Panc1 (cell line): ENCODE results near the gene NCOA6. TPM values are rescaled to one million over a fixed set of nuclear protein-coding genes. Genes with fewer than 3 reads are reported as not detected.

Experiments used
- ATAC-seq: fragments of 200-7000 bp; cut with Tn5 transposase; 2 replicates; pipeline ENCODE4 v1.9.1; 2020; ENCODE audit warnings: mild to moderate bottlenecking, moderate library complexity
- BruUV-seq: library from RNA; stranded (reverse); fragments of 400-500 nt; replicated peaks from 2 replicates; lab custom pipeline; 2021; lab: Mats Ljungman, UMichigan
- CTCF ChIA-PET: fragments of 300-600 bp; sonication (Branson Sonifier 250); formaldehyde crosslinking; loops from one replicate; lab custom pipeline; 2022; ENCODE audit warnings: antibody characterized with exemption; lab: Charles Lee
- POLR2A ChIA-PET: fragments of 300-600 bp; sonication (Branson Sonifier 250); formaldehyde crosslinking; loops from one replicate; lab custom pipeline; 2022; ENCODE audit warnings: antibody characterized with exemption; lab: Charles Lee
- DNase-seq: peaks from one replicate; pipeline ENCODE4 v3.0.0-alpha.2; 2010; ENCODE audit warnings: low read depth, low spot score
- H3K27ac ChIP-seq: 2 replicates; pipeline ENCODE4 v1.5.1; 2011; ENCODE audit warnings: mild to moderate bottlenecking, low read length, inconsistent platforms
- H3K27me3 ChIP-seq: fragments of 200-500 bp; sonication (Bioruptor generic); 2 replicates; pipeline ENCODE4 v1.6.0; 2014; ENCODE audit warnings: low read length, inconsistent platforms; ENCODE audit not compliant: control insufficient read depth, insufficient read depth
- H3K36me3 ChIP-seq: fragments of 200-500 bp; sonication (Bioruptor generic); 2 replicates; pipeline ENCODE4 v1.5.1; 2014; ENCODE audit warnings: inconsistent platforms, mild to moderate bottlenecking, low read length, moderate library complexity; ENCODE audit not compliant: control insufficient read depth, insufficient read depth
- H3K4me1 ChIP-seq: 2 replicates; pipeline ENCODE4 v1.5.1; 2011; ENCODE audit warnings: inconsistent platforms, mild to moderate bottlenecking, low read length, moderate library complexity; ENCODE audit not compliant: control insufficient read depth, insufficient read depth
- H3K4me3 ChIP-seq, 2 experiments: 2 replicates each; pipeline ENCODE4 v1.5.1; 2011 to 2012; ENCODE audit warnings: low read depth in 2 of 2, low read length in 2 of 2, mild to moderate bottlenecking in 2 of 2, inconsistent platforms in 1 of 2, moderate library complexity in 1 of 2
- H3K9me3 ChIP-seq: fragments of 200-500 bp; sonication (Bioruptor generic); 2 replicates; pipeline ENCODE4 v1.5.1; 2014; ENCODE audit warnings: low read depth, mild to moderate bottlenecking, inconsistent platforms, low read length, moderate library complexity; ENCODE audit not compliant: control insufficient read depth, insufficient read depth
- POLR2AphosphoS5 ChIP-seq: IDR thresholded peaks from 2 replicates; pipeline ENCODE4 v1.6.1; 2012; ENCODE audit warnings: mild to moderate bottlenecking, low read depth, low read length, moderate library complexity
- SIN3A ChIP-seq: IDR thresholded peaks from 2 replicates; pipeline ENCODE4 v1.6.1; 2012; ENCODE audit warnings: low read depth, mild to moderate bottlenecking, low read length, moderate library complexity, borderline replicate concordance; ENCODE audit not compliant: insufficient read depth
- TCF7L2 ChIP-seq: IDR thresholded peaks from 2 replicates; pipeline ENCODE4 v1.6.1; 2011; ENCODE audit warnings: mild to moderate bottlenecking, low read depth, low read length, inconsistent platforms
- in situ Hi-C: cut with HindIII; loops from 2 replicates; pipeline ENCODE4 v1.10.0; 2016; ENCODE audit warnings: low sequenced_read_pairs, low pct_unique_long_range_greater_than_20kb
- intact Hi-C: fragments of 100-400 bp; cut with micrococcal nuclease; formaldehyde crosslinking; loops from one replicate; pipeline ENCODE4 v1.10.0; 2022; ENCODE audit not compliant: unreplicated experiment
- total RNA-seq: library from RNA; stranded (reverse); gene quantifications from one replicate; pipeline ENCODE4 v1.2.1, GENCODE V29; 2021; ENCODE audit not compliant: unreplicated experiment
- TF ChIP-seq, protein P1 (sequence below): fragments of 450-650 bp; IDR thresholded peaks from 2 replicates; pipeline ENCODE4 v1.5.1; 2017; ENCODE audit warnings: mild to moderate bottlenecking
- TF ChIP-seq, protein P2 (sequence below), 2 experiments: IDR thresholded peaks; 2 replicates each; pipeline ENCODE4 v1.6.1; 2011 to 2012; ENCODE audit warnings: low read depth in 2 of 2, control low read depth in 1 of 2, low read length in 1 of 2, mild to moderate bottlenecking in 1 of 2, moderate library complexity in 1 of 2; ENCODE audit not compliant: insufficient read depth in 1 of 2

Gene NCOA6
- total RNA-seq, 1 experiment from 2014 or later, result 28.9 TPM

DNA sequence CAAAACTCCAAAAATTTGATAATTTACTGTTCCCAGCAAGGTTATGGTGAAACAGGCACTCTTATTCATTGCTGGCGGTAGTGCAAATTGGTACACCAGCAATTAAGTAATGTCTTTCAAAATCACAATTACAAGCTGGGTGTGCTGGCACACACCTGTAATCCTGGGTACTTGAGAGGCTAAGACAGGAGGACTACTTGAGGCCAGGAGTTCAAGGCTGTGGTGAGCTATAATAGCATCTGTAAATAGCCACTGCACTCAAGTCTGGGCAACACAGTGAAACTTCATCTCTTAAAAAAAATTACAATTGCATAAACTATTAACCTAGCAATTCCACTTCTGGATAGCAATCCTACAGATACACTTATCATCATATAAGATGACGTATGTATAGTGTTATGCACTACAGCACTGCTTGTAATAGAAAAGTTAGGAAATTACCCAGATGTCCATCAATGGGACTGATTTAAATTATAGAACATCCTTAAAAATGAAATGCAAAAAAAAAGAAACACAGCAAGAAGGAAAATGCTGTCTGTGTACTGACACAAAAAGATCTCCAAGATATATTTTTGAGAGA lies 31.4 kb downstream of the NCOA6 start:
- in situ Hi-C loops, result no loop called here
- no TSS peak for BruUV-seq
- Histone ChIP-seq H3K36me3 (no peaks in the 10 kb centered on the region), H3K4me1 (no peaks in the 10 kb centered on the region), H3K27ac (no peak overlapping the region), H3K9me3 (no peaks in the 10 kb centered on the region), H3K4me3 (no peak overlapping the region), H3K27me3 (no peaks in the 10 kb centered on the region)
- no peak for TF ChIP-seq TCF7L2
- TF ChIP-seq, protein P1, sequence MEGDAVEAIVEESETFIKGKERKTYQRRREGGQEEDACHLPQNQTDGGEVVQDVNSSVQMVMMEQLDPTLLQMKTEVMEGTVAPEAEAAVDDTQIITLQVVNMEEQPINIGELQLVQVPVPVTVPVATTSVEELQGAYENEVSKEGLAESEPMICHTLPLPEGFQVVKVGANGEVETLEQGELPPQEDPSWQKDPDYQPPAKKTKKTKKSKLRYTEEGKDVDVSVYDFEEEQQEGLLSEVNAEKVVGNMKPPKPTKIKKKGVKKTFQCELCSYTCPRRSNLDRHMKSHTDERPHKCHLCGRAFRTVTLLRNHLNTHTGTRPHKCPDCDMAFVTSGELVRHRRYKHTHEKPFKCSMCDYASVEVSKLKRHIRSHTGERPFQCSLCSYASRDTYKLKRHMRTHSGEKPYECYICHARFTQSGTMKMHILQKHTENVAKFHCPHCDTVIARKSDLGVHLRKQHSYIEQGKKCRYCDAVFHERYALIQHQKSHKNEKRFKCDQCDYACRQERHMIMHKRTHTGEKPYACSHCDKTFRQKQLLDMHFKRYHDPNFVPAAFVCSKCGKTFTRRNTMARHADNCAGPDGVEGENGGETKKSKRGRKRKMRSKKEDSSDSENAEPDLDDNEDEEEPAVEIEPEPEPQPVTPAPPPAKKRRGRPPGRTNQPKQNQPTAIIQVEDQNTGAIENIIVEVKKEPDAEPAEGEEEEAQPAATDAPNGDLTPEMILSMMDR, result no peak
- TF ChIP-seq, protein P2, sequence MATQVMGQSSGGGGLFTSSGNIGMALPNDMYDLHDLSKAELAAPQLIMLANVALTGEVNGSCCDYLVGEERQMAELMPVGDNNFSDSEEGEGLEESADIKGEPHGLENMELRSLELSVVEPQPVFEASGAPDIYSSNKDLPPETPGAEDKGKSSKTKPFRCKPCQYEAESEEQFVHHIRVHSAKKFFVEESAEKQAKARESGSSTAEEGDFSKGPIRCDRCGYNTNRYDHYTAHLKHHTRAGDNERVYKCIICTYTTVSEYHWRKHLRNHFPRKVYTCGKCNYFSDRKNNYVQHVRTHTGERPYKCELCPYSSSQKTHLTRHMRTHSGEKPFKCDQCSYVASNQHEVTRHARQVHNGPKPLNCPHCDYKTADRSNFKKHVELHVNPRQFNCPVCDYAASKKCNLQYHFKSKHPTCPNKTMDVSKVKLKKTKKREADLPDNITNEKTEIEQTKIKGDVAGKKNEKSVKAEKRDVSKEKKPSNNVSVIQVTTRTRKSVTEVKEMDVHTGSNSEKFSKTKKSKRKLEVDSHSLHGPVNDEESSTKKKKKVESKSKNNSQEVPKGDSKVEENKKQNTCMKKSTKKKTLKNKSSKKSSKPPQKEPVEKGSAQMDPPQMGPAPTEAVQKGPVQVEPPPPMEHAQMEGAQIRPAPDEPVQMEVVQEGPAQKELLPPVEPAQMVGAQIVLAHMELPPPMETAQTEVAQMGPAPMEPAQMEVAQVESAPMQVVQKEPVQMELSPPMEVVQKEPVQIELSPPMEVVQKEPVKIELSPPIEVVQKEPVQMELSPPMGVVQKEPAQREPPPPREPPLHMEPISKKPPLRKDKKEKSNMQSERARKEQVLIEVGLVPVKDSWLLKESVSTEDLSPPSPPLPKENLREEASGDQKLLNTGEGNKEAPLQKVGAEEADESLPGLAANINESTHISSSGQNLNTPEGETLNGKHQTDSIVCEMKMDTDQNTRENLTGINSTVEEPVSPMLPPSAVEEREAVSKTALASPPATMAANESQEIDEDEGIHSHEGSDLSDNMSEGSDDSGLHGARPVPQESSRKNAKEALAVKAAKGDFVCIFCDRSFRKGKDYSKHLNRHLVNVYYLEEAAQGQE (IDR thresholded peaks at IDR 0.05; ENCODE audit: insufficient read depth in 1 of 2, low read depth in 2 of 2, low read length in 1 of 2), result no peak
- no peak for TF ChIP-seq POLR2AphosphoS5
- TF ChIP-seq SIN3A, result no peak
- ChIA-PET CTCF (no interaction called here), POLR2A (no interaction called here)
- intact Hi-C loops, result no loop called here
- DNase-seq, result no peak
- no peak for ATAC-seq

DNA sequence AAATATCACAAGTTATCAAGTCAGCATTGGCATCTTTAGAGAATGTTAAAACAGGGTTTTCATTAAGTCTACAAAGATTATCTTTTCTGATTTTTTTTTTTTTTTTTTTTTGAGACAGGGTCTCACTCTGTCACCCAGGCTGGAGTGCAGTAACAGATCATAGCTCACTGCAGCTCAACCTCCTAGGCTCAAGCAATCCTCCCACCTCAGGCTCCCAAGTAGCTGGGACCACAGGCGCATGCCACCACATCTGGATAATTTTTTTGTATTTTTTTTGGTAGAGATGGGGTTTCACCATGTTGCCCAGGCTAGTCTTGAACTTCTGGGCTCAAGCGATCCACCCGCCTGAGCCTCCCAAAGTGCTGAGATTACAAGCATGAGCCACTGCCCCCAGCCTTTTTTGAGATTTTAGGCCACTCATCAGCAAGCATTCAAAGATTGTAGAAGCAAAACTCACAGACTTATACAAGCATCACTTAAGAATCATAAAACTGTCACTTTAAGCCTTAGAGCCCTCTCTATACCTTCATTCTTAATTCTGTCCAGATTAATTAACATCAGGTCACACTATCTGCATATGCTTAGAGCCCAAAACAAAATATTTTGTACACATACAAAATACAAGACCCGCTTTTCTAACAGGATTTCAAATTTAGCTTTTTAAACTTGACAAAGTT lies 32.6 kb downstream of the NCOA6 start:
- no peaks in the 10 kb centered on the region for H3K36me3 ChIP-seq
- in situ Hi-C loops, result no loop called here
- no peaks in the 10 kb centered on the region for H3K9me3 ChIP-seq
- CTCF ChIA-PET, result interaction anchor here (0.6 kb wide), 1 partner anchor 202 kb away, joined by 3 read pairs; no protein-coding TSS in a partner anchor
- no peak overlapping the region for H3K27ac ChIP-seq
- BruUV-seq, result no TSS peak
- H3K4me1 ChIP-seq, result no peaks in the 10 kb centered on the region
- DNase-seq (no peak), ATAC-seq (no peak)
- intact Hi-C loops, result no loop called here
- no peaks in the 10 kb centered on the region for H3K27me3 ChIP-seq
- POLR2A ChIA-PET, result no interaction called here
- TF ChIP-seq TCF7L2, result no peak
- TF ChIP-seq, protein P2 (IDR thresholded peaks at IDR 0.05; ENCODE audit: insufficient read depth in 1 of 2, low read depth in 2 of 2, low read length in 1 of 2), result no peak
- TF ChIP-seq, protein P1, result no peak
- H3K4me3 ChIP-seq, result no peak overlapping the region
